HG03521 (cell line): Measurements from ENCODE around the gene LY86.
A peak's percentile ranks its signal among the peaks of the same experiment; 100 is the strongest.

ENCODE experiments used
- ATAC-seq: cut with Tn5 transposase; IDR thresholded peaks from one replicate; pipeline ENCODE4 v1.9.1; 2021; ENCODE audit warnings: mild to moderate bottlenecking, moderate library complexity; ENCODE audit not compliant: unreplicated experiment

Gene LY86

DNA sequence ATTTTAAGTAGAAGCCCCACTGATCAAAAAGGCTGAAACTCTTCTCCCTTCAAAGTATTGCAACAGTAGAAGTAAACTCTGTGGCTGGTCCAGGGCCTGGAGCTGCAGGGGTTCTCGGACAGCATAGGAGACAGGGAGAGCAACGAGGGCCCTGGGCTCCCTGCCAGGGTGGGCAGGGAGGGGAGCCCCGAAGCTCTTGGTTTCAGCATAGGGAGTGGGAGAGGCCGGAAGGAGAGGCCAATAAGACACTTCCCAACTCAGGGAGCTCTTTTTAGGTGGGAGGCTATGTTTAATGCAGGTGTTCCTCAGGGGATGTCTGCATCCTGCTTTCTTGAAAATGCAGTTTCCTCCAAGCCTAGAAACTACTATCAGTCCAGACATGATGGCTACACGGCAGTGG, 91.1 kb downstream of the LY86 start:
- ATAC-seq = no peak

DNA sequence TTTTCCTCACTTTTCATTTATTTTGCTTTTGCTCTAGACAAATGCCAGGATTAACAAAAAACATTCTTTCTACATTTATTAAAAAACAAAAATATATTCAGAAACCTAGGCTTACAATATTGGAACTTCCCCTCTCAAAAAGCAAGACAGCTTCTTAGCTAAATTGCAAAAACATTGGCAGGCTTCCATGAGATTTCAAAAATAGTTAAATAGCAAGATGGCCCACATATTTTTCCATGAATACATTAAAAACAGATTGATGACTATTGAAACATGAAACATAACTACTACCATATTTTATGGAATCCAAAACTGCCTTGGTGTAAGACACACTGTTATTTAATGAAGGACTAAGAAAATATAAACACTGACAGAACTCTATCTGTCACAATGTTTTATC, 92.0 kb downstream of the LY86 start:
- no peak for ATAC-seq

DNA sequence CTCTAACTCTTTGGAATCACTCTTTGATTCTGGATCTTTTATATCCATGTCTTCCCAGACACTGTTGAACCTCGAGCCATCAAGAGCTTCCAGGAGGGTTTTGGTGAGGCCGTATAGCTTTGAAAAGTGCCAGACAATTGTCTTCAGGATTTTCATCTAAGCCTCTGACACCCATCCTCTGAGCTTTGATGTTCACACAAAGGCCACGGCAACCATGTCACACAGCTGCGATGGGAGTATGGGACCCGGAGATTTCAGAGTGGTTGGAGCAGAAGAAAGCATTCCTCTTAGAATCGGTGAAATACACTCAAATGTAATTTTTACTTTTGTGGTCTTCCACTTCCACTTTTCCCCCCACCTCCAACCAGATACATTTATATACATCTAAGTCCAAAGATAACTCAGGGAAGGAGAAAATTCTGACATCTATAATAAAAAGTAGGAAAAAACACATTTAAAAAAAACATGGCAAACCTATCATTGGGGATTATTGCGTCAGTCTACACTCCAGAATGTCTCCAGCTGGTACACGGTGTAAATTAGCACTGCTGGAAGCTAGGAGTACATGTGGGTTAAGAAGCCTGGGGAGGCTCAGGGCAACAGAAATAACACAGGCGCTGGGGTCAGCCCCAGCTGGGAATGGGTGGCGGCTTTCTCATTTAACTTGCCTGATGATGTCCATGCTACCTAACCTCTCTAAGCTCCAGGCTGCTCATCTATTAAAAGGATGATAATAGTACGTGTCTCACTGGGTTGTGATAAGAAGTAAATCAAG, 92.7 kb downstream of the LY86 start:
- no peak for ATAC-seq

GRCh38 chr6:6682225-6682624, 93.7 kb downstream of the LY86 start:
- no peak for ATAC-seq

- ATAC-seq = peak; percentile 79
Measured at GRCh38 chr6:6683969-6684833, 95.7 kb downstream of the LY86 start.

- no peak for ATAC-seq
Measured at GRCh38 chr6:6685249-6686040, 96.9 kb downstream of the LY86 start.

DNA sequence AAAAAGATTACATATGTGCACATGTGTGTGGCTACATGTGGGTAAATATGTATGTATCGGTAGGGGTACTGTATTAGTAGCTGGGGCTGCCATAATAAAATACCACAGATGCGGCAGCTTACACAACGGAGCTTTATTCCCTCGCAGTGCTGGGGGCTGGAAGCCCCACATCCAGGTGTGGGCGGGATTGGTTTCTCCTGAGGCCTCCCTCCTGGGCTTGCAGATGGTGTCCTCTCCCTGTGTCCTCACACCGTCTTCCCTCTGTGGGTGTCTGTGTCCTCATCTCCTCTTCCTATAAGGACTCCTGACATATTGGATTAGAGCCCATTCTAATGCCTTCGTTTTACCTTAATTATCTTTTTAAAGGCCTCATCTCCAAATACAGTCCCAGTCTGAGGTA, 97.7 kb downstream of the LY86 start:
- ATAC-seq = no peak

DNA sequence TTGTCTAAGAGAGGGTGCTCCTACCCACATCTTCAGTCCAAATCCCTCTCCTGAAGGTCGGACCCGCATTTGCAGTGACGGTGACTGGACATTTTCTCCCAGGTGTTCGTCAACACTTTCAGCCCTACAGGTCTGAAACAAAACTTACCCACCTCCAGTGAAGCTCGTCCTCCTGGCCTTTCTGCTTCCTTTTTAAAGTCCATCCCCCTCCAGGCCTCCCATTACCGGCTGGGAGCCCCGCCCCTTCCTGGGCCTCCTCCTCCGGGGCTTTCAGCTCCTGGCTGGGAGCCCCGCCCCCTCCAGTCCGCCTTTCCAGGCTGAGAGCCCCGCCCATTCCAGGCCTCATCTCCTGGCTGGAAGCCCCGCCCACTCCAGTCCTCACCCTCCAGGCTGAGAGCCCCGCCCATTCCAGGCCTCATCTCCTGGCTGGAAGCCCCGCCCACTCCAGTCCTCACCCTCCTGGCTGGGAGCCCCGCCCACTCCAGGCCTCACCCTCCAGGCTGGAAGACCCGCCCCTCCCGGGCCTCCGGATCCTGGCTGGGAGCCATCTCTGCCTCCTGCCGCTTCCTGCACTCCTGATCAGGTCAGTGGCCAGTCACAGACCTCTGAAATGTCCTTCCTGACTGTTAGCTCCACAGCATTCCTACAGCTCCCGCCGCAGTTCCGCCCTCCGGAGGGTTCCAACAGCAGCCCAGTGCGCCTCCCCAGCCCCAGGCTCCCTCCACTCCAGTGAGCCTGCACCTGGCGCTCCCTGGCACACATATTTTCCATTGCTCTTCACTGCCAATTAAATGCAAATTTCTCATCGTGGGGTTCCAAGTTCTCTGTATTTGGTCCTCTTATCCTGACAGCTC, 98.5 kb downstream of the LY86 start:
- no peak for ATAC-seq

DNA sequence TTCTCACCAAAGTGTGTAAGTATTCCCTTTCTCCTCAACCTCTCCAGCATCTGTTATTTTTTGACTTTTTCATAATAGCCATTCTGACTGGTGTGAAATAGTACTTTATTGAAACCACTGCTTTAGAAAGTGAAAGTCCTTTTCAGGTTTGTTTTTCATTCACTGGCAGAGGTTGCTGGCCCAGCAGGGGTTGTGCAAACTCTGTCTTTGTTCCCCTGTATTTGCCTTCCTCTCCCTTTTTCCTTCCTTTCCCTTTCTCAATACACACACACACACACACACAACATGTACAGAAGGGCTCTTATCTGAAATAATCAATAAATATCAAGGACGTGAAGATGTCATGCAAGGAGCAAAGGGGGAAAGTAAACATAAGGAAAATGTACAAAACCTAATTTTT, 99.8 kb downstream of the LY86 start:
- no peak for ATAC-seq

DNA sequence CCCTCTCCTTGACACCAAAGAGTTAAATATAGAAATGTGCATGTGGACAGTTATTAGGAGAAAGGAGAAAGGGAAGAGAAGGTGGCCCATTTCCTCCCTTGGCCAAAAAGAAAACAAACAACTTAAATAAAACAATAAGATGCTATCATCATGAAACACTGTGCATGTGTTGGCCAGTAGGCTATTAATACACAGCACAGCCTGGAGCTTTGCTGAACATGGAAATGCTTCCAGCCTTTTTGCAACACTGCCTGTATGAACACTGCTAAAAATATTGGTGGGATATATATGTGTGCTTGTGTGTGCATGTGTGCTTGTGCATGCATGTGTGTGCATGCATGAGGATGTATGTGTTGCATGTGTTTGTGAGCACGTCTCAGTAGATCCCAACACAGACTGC, 100.4 kb downstream of the LY86 start:
- ATAC-seq = no peak

GRCh38 chr6:6689400-6690143, 101.1 kb downstream of the LY86 start:
- ATAC-seq = no peak

DNA sequence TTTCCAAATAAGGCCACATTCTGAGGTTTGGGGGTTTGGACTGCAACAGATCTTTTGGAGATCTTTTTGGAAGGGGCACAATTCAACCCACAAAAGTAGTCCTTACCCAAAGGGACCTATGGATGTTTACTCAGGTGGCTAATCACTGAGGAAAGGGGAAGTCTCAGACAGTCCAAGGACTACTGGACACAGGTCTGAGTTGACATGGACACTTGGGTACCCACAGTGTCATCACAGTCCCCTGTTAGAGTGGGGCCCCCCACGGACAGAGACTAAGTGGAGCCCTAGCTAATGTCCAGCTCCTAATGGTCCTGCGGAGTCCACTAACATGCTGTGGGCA, 101.6 kb downstream of the LY86 start:
- ATAC-seq = no peak

- ATAC-seq = no peak
Measured at GRCh38 chr6:6694368-6694780, 105.9 kb downstream of the LY86 start.

DNA sequence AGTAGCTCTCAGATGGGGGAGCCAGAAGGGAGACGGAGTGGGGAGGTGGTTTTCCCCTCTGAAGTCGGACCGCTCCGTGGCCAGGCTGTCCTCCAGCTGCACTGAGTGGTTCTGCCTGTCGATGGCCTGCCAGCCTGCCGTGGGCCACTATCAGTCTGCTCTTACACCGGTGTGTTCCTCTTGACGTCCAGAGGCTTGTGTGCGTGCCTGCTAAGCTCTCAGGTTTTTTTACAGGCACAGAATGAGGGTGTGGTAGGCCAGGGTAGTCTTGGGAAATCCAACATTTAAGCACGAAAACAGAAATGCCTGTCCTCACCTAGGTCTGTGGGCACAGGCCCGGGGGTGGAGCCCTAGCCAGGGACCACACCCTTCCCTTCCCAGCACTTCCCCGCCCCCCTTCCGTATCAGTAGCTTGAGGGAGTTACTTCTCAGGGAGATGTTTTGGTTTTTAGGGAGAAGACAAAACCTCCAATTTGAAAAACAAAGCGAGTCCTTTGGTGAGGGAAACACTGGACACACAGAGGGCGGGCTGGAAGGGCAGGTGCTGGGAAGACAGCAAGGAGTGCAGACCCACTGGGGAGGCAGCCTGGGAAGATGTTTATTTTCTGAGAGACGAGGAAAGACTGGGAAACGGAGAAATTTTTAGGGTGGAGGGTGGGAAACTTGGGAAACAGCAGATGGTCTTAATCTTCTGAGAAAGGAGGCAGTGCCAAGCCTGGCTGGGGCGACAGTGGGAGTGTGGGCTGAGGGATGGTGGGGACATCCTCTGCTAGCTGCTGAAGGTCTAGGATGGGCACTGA, 106.5 kb downstream of the LY86 start:
- ATAC-seq = no peak

DNA sequence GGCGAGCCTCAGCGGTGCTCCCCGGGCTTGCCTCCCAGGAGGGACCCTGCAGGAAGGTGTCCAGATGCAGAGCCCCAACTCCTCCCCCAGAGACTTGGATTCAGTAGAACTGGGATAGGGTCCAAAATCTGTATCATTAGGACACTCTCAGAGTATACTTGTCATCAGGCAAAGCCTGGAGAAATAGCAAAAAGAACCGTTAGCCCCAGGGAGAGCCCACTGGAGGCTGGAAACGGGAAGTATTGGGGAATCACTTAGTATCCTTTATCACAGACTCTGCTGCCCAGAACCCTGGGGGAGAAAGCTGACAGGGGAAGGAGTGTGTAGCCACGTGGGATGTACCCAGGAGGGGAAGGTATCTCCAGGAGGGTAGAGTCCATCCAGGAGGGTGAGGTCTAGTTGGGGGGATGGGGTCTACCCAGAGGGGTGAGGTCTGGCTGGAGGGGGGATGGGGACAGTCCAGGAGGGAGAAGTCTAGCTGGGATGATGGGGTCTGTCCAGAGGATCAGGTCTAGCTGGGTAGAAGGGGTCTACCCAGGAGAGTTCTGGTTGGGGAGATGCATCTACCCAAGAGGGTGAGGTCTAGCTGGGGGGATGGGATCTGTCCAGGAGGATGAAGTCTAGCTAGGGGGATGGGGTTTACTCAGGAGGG, 107.2 kb downstream of the LY86 start:
- no peak for ATAC-seq

DNA sequence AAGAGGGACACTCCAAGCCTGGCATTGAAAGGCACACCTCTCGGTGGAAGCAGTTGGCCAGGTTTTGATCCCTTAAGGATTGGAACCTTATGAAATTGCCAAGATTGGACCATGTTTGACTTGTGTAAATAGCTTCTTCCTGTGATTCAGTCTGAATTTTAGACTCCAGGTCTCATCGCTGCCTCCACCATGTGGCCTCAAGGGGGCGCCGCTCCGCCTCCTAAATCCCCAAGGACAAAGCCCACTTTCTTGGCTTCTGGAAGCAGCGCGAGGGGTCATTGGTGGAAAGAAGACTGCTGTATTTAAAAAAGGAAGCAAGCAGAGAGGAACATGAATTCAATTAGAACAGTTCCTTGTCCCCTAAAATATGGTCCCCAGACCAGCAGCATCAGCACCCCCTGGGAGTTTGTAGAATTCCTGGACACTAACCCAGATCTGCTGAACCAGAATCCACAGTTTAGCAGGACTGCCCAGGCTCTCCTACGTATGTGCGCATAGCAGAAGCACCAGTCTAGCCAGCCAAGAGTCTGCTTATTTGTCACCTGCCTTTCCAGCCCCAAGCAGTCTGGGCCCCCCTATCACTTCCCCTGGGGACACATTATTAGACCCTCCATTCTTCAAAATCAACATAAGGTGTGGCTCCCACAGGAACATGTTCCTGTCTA, 108.5 kb downstream of the LY86 start:
- ATAC-seq = no peak

- no peak for ATAC-seq
Measured at GRCh38 chr6:6697620-6698019, 109.1 kb downstream of the LY86 start.

GRCh38 chr6:6699741-6700367, 111.3 kb downstream of the LY86 start:
- no peak for ATAC-seq
